Loucy (cell line): ENCODE results near the gene PPP1R27.

Experiments used
- EZH2phosphoT487 ChIP-seq: fragments of 200-600 bp; IDR thresholded peaks from 2 replicates; pipeline ENCODE4 v1.6.1; 2018; ENCODE audit warnings: antibody characterized with exemption, mild to moderate bottlenecking, moderate library complexity, borderline replicate concordance
- TF ChIP-seq, protein P1 (sequence below): fragments of 200-600 bp; sonication (generic); conservative IDR thresholded peaks from 2 replicates; pipeline ENCODE4 v1.5.1; 2014; ENCODE audit warnings: mild to moderate bottlenecking, antibody characterized with exemption, low read length

DNA sequence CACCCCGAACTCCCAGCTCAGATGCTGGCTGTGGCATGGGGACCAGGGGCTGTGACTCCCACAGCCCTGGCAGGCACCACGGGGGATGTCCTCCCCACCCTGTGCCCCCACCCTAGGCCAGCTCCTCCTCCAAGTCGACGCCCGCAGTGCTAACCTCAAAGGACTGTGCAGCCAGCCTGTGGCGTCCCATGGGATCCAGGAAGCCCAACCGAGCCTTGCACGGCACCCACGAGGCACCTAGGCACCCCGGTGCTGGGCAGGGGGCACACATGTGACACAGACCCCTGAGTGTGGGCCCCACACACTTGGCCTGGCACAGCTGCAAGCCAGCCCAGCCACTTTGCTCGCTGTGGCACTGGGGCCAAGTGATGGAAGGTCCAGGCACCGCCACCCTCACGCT, 27.0 kb downstream of the PPP1R27 start:
- TF ChIP-seq, protein P1, sequence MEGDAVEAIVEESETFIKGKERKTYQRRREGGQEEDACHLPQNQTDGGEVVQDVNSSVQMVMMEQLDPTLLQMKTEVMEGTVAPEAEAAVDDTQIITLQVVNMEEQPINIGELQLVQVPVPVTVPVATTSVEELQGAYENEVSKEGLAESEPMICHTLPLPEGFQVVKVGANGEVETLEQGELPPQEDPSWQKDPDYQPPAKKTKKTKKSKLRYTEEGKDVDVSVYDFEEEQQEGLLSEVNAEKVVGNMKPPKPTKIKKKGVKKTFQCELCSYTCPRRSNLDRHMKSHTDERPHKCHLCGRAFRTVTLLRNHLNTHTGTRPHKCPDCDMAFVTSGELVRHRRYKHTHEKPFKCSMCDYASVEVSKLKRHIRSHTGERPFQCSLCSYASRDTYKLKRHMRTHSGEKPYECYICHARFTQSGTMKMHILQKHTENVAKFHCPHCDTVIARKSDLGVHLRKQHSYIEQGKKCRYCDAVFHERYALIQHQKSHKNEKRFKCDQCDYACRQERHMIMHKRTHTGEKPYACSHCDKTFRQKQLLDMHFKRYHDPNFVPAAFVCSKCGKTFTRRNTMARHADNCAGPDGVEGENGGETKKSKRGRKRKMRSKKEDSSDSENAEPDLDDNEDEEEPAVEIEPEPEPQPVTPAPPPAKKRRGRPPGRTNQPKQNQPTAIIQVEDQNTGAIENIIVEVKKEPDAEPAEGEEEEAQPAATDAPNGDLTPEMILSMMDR, result no peak
- TF ChIP-seq EZH2phosphoT487, result no peak
